GM18505 (cell line): ENCODE results near the gene ELF1.
A peak's percentile ranks its signal among the peaks of the same experiment; 100 is the strongest.

Source experiments
- ATAC-seq: cut with Tn5 transposase; IDR thresholded peaks from one replicate; pipeline ENCODE4 v1.9.1; 2021; ENCODE audit not compliant: unreplicated experiment
- POLR2A ChIP-seq: IDR thresholded peaks from 4 replicates; pipeline ENCODE4 v1.6.1; 2011; ENCODE audit warnings: borderline replicate concordance; ENCODE audit not compliant: insufficient read depth, insufficient read length; ENCODE audit errors: extremely low read depth

The ELF1 gene

GRCh38 chr13:40975441-40975840 is 43.7 kb downstream of the ELF1 start:
- no peak for TF ChIP-seq POLR2A
- no peak for ATAC-seq

GRCh38 chr13:40974460-40975407 is 44.4 kb downstream of the ELF1 start:
- no peak for ATAC-seq
- TF ChIP-seq POLR2A = no peak

DNA sequence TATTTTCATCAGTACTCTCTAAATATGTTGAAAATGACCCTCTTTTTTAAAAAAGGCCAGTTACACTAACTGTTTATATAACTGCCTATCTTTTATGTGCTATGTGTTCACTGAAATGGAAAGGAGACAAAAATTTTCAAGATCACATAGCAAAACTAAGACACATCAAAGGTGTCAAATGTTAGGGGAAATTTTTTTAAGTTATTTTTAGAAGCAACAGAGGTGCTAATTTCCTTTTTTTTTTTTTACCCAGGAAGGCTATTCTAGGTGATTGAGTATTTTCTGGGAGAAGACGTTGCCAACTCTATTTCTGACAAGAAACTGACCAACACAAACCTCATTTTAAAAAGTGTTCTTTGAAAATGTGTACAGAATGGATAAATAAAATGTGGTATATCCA is 45.7 kb downstream of the ELF1 start:
- no peak for TF ChIP-seq POLR2A
- ATAC-seq = no peak

DNA sequence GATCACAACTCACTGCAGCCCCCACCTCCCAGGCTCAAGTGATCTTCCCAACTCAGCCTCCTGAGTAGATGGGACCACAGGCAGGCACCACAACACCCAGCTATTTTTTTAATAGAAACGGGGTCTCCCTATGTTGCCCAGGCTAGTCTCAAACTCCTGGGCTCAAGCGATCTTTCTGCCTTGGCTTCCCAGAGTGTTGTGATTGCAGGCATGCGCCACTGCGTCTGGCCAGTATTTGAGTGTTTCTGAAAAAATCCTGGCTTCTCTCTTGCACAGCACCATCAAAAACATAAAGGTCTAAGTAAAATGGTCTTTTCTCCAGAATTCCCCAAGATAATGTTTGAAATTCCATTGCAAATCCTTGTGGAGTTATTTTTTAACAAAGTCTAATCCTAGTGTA is 47.8 kb downstream of the ELF1 start:
- no peak for ATAC-seq
- TF ChIP-seq POLR2A = no peak

- no peak for ATAC-seq
- no peak for TF ChIP-seq POLR2A
Measured at GRCh38 chr13:40970803-40971202, 48.3 kb downstream of the ELF1 start.

- peak; percentile 21 for TF ChIP-seq POLR2A
- ATAC-seq = peak; percentile 60
Measured at GRCh38 chr13:40969169-40969901, 49.8 kb downstream of the ELF1 start.

GRCh38 chr13:40968416-40969000 is 50.6 kb downstream of the ELF1 start:
- no peak for TF ChIP-seq POLR2A
- ATAC-seq = no peak

- no peak for ATAC-seq
- TF ChIP-seq POLR2A = no peak
Measured at GRCh38 chr13:40966298-40966697, 52.8 kb downstream of the ELF1 start.

DNA sequence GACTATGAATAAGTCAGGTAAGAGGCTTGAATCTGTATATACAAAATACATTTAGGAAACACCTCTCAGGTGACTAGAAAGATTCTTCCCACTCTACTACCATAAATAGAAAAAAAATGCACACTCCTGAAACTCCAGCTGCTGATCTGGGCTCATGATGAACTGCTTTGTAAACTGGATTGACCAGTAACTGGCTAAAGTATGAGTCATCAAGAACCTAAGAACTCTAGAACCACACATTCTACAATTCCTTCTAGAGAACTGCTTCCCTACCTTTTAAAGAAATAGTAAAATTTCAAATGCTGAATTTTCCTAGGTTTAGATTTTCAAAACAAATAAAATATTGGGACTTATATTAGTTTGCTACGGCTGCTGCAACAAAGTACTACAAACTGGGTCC is 55.2 kb downstream of the ELF1 start:
- no peak for TF ChIP-seq POLR2A
- ATAC-seq = no peak

- TF ChIP-seq POLR2A = no peak
- no peak for ATAC-seq
Measured at GRCh38 chr13:40961826-40962225, 57.3 kb downstream of the ELF1 start.

GRCh38 chr13:40961214-40961613 is 57.9 kb downstream of the ELF1 start:
- ATAC-seq = no peak

GRCh38 chr13:40960716-40961115 is 58.4 kb downstream of the ELF1 start:
- no peak for ATAC-seq
- TF ChIP-seq POLR2A = no peak

More at GRCh38 chr13:40961214-40961613, 57.9 kb downstream of the ELF1 start:
- no peak for TF ChIP-seq POLR2A

DNA sequence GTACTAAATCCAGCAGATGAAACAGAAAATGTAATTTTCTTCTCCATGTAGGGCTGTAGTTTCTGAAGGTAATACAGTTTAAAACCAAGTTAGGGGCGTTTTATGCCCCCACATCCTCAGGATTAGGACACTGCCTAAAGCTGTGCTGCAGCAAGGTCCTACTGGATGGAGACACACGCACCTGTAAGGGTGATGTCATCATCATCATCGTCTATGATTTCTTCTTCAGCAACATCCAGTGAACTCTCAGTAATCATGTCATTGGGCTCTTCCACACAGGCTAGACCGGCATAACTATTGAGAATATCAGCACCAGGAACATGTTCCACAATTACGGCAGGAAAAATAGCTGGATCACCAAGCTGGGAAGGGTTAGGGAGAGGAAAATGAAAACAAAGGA is 60.5 kb downstream of the ELF1 start:
- ATAC-seq = no peak
- TF ChIP-seq POLR2A = no peak
